ENCODE measurements around the gene NNT.

NNT gene

DNA sequence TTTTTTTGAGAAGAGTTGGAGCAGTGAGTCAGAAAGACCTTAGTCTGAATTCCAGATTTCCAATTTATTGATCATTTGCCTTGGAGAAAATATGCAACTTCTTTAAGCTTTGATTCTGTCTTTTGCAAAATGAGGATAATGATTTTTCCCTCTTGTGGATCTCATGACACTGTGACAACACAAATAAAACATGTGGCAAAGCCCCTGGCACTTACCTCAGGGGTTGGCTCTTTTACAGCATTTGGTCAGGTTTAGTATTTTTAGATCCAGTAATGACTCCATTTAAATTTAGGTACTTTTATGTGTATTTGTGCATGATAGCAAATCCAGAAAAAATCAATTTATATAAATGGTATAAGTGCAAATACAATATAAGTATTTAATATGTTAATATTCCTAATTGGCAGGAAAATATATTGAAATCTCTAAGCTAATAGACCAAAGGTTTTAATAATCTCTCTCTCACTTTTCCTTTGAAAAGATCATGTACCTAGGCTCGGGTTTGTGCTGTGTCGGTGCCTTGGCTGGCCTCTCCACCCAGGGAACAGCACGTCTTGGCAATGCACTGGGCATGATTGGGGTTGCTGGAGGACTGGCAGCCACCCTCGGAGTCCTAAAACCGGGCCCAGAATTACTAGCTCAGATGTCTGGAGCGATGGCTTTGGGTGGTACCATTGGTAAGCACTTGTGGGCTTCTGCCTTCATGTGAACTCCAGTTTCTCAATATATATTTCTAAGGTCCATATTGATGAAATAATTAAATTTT, 49.7 kb downstream of the NNT start:
- Histone ChIP-seq H3K9ac (ENCODE audit: low read length) (no peak overlapping the region), H3K27me3 (ENCODE audit: insufficient read depth, low read length) (no peaks in the 10 kb centered on the region), H2AFZ (ENCODE audit: insufficient read depth, low read length, poor library complexity) (no peak overlapping the region), H3K27ac (ENCODE audit: low read depth, low read length) (no peak overlapping the region), H2AK5ac (ENCODE audit: low read length) (no peak overlapping the region), H3K79me1 (ENCODE audit: low read length) (no peaks in the 10 kb centered on the region), H3K4ac (ENCODE audit: low read depth, low read length) (no peak overlapping the region), H3K36me3 (ENCODE audit: control insufficient read depth in 1 of 2, insufficient read depth in 2 of 2, low read length in 2 of 2) (peaks cover 6 to 12% of the 10 kb centered on the region in 2 experiments), H2BK5ac (ENCODE audit: low read depth, low read length, poor library complexity) (no peak overlapping the region), H3K4me2 (ENCODE audit: low read length) (no peak overlapping the region), H4K12ac (ENCODE audit: low read depth, low read length) (no peak overlapping the region), H4K8ac (ENCODE audit: low read depth, low read length) (no peak overlapping the region), H3K4me1 (ENCODE audit: control insufficient read depth in 1 of 2, insufficient read depth in 2 of 2, low read length in 2 of 2) (no peaks in the 10 kb centered on the region), H3K4me3 (ENCODE audit: low read depth, low read length) (no peak overlapping the region), H4K91ac (ENCODE audit: low read depth, low read length) (no peak overlapping the region), H3K79me2 (ENCODE audit: control insufficient read depth, insufficient read depth, low read length, poor library complexity) (no peaks in the 10 kb centered on the region), H3K14ac (ENCODE audit: low read length) (no peak overlapping the region), H2BK12ac (ENCODE audit: low read length) (no peak overlapping the region), H3K18ac (ENCODE audit: low read length) (no peak overlapping the region), H3K23ac (ENCODE audit: low read length) (no peak overlapping the region), H2BK120ac (ENCODE audit: insufficient read depth, low read length, poor library complexity) (no peak overlapping the region), H3K9me3 (ENCODE audit: insufficient read depth, low read depth, low read length) (no peaks in the 10 kb centered on the region)
- DNase-seq: no peak
- WGBS (ENCODE audit: extremely low coverage, insufficient coverage, insufficient read length): no CpG with 5 or more reads among the region's 6 CpGs

- H3K79me1 ChIP-seq (ENCODE audit: low read length): no peaks in the 10 kb centered on the region
- H2AFZ ChIP-seq (ENCODE audit: insufficient read depth, low read length, poor library complexity): no peak overlapping the region
- H3K27ac ChIP-seq (ENCODE audit: low read depth, low read length): no peak overlapping the region
Observed at GRCh38 chr5:43658509-43658908, 55.5 kb downstream of the NNT start.

GRCh38 chr5:43659075-43659474, 56.1 kb downstream of the NNT start:
- no peak overlapping the region for H2AFZ ChIP-seq (ENCODE audit: insufficient read depth, low read length, poor library complexity)
- no peaks in the 10 kb centered on the region for H3K79me2 ChIP-seq (ENCODE audit: control insufficient read depth, insufficient read depth, low read length, poor library complexity)
- H3K23ac ChIP-seq (ENCODE audit: low read length): no peak overlapping the region
- H2AK5ac ChIP-seq (ENCODE audit: low read length): no peak overlapping the region
- no peak for DNase-seq
- H2BK12ac ChIP-seq (ENCODE audit: low read length): no peak overlapping the region
- H3K18ac ChIP-seq (ENCODE audit: low read length): no peak overlapping the region
- H3K27me3 ChIP-seq (ENCODE audit: insufficient read depth, low read length): no peaks in the 10 kb centered on the region
- H3K79me1 ChIP-seq (ENCODE audit: low read length): no peaks in the 10 kb centered on the region
- H3K36me3 ChIP-seq (ENCODE audit: control insufficient read depth in 1 of 2, insufficient read depth in 2 of 2, low read length in 2 of 2): peaks cover 4 to 7% of the 10 kb centered on the region in 2 experiments
- H3K14ac ChIP-seq (ENCODE audit: low read length): no peak overlapping the region
- no peak overlapping the region for H4K8ac ChIP-seq (ENCODE audit: low read depth, low read length)
- WGBS (ENCODE audit: extremely low coverage, insufficient coverage, insufficient read length): no CpG with 5 or more reads among the region's 4 CpGs
- H2BK5ac ChIP-seq (ENCODE audit: low read depth, low read length, poor library complexity): no peak overlapping the region
- no peak overlapping the region for H4K91ac ChIP-seq (ENCODE audit: low read depth, low read length)
- no peak overlapping the region for H3K4ac ChIP-seq (ENCODE audit: low read depth, low read length)
- no peak overlapping the region for H2BK120ac ChIP-seq (ENCODE audit: insufficient read depth, low read length, poor library complexity)
- no peak overlapping the region for H3K4me3 ChIP-seq (ENCODE audit: low read depth, low read length)
- no peaks in the 10 kb centered on the region for H3K4me1 ChIP-seq (ENCODE audit: control insufficient read depth in 1 of 2, insufficient read depth in 2 of 2, low read length in 2 of 2)
- no peaks in the 10 kb centered on the region for H3K9me3 ChIP-seq (ENCODE audit: insufficient read depth, low read depth, low read length)
- H3K9ac ChIP-seq (ENCODE audit: low read length): no peak overlapping the region
- no peak overlapping the region for H3K4me2 ChIP-seq (ENCODE audit: low read length)
- no peak overlapping the region for H4K12ac ChIP-seq (ENCODE audit: low read depth, low read length)
- H3K27ac ChIP-seq (ENCODE audit: low read depth, low read length): no peak overlapping the region

More at GRCh38 chr5:43658509-43658908, 55.5 kb downstream of the NNT start:
- Histone ChIP-seq H2BK12ac (ENCODE audit: low read length) (no peak overlapping the region), H4K12ac (ENCODE audit: low read depth, low read length) (no peak overlapping the region), H3K18ac (ENCODE audit: low read length) (no peak overlapping the region), H2BK120ac (ENCODE audit: insufficient read depth, low read length, poor library complexity) (no peak overlapping the region), H3K9me3 (ENCODE audit: insufficient read depth, low read depth, low read length) (no peaks in the 10 kb centered on the region), H3K23ac (ENCODE audit: low read length) (no peak overlapping the region), H4K8ac (ENCODE audit: low read depth, low read length) (no peak overlapping the region), H3K79me2 (ENCODE audit: control insufficient read depth, insufficient read depth, low read length, poor library complexity) (no peaks in the 10 kb centered on the region), H3K27me3 (ENCODE audit: insufficient read depth, low read length) (no peaks in the 10 kb centered on the region), H2AK5ac (ENCODE audit: low read length) (no peak overlapping the region), H3K36me3 (ENCODE audit: control insufficient read depth in 1 of 2, insufficient read depth in 2 of 2, low read length in 2 of 2) (peaks cover 4 to 7% of the 10 kb centered on the region in 2 experiments), H3K4me3 (ENCODE audit: low read depth, low read length) (no peak overlapping the region), H3K9ac (ENCODE audit: low read length) (no peak overlapping the region), H3K4ac (ENCODE audit: low read depth, low read length) (no peak overlapping the region), H3K14ac (ENCODE audit: low read length) (no peak overlapping the region), H2BK5ac (ENCODE audit: low read depth, low read length, poor library complexity) (no peak overlapping the region), H4K91ac (ENCODE audit: low read depth, low read length) (no peak overlapping the region), H3K4me1 (ENCODE audit: control insufficient read depth in 1 of 2, insufficient read depth in 2 of 2, low read length in 2 of 2) (no peaks in the 10 kb centered on the region), H3K4me2 (ENCODE audit: low read length) (no peak overlapping the region)
- no peak for DNase-seq
- WGBS (ENCODE audit: extremely low coverage, insufficient coverage, insufficient read length): no CpG with 5 or more reads among the region's 1 CpG

DNA sequence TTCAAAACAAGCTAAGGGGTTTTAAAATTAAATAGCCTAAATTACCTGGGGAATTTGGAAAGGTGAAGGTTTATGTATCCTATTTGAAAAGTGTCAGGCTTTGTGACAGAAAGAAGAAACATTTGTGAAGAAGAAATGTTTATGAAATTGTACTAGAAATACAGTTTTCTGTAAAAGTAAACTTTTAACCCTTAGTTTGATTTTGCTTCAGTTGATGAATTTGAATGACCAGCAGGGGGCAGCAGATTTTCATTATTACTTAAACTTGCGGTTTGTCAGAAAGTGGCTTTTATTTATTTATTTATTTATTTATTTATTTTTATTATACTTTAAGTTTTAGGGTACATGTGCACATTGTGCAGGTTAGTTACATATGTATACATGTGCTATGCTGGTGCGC, 58.1 kb downstream of the NNT start:
- Histone ChIP-seq H2BK12ac (ENCODE audit: low read length) (no peak overlapping the region), H3K23ac (ENCODE audit: low read length) (no peak overlapping the region), H3K9ac (ENCODE audit: low read length) (no peak overlapping the region), H2AFZ (ENCODE audit: insufficient read depth, low read length, poor library complexity) (no peak overlapping the region), H4K91ac (ENCODE audit: low read depth, low read length) (no peak overlapping the region), H3K36me3 (ENCODE audit: control insufficient read depth in 1 of 2, insufficient read depth in 2 of 2, low read length in 2 of 2) (peaks cover 5 to 6% of the 10 kb centered on the region in 2 experiments), H3K4me2 (ENCODE audit: low read length) (no peak overlapping the region), H3K4me1 (ENCODE audit: control insufficient read depth in 1 of 2, insufficient read depth in 2 of 2, low read length in 2 of 2) (no peaks in the 10 kb centered on the region), H2AK5ac (ENCODE audit: low read length) (no peak overlapping the region), H3K9me3 (ENCODE audit: insufficient read depth, low read depth, low read length) (peaks cover 1% of the 10 kb centered on the region), H3K4me3 (ENCODE audit: low read depth, low read length) (no peak overlapping the region), H3K14ac (ENCODE audit: low read length) (no peak overlapping the region), H2BK120ac (ENCODE audit: insufficient read depth, low read length, poor library complexity) (no peak overlapping the region), H3K4ac (ENCODE audit: low read depth, low read length) (no peak overlapping the region), H3K27ac (ENCODE audit: low read depth, low read length) (no peak overlapping the region), H3K18ac (ENCODE audit: low read length) (no peak overlapping the region), H4K8ac (ENCODE audit: low read depth, low read length) (no peak overlapping the region), H2BK5ac (ENCODE audit: low read depth, low read length, poor library complexity) (no peak overlapping the region), H3K27me3 (ENCODE audit: insufficient read depth, low read length) (no peaks in the 10 kb centered on the region), H3K79me1 (ENCODE audit: low read length) (no peaks in the 10 kb centered on the region), H4K12ac (ENCODE audit: low read depth, low read length) (no peak overlapping the region), H3K79me2 (ENCODE audit: control insufficient read depth, insufficient read depth, low read length, poor library complexity) (no peaks in the 10 kb centered on the region)
- no CpG with 5 or more reads among the region's 2 CpGs for WGBS (ENCODE audit: extremely low coverage, insufficient coverage, insufficient read length)
- DNase-seq: peak; percentile 24 to 71

All from trophoblast cell (in vitro differentiated cells and primary cell).